Left lung (tissue), 10 donors: Measurements from ENCODE around the gene NPC2. TPM values are rescaled to one million over a fixed set of nuclear protein-coding genes. Genes with fewer than 3 reads are reported as not detected.
A peak's percentile ranks its signal among the peaks of the same experiment; 100 is the strongest.

Experiments used
- ATAC-seq: fragments of 200-7000 bp; cut with Tn5 transposase; one replicate; pipeline ENCODE4 v1.9.1; 2020; ENCODE audit warnings: moderate library complexity
- DNase-seq, 4 donors: peaks; one replicate each; pipeline ENCODE4 v3.0.0-alpha.2; 2013 to 2020
- H3K27ac ChIP-seq, 2 donors: fragments of 200-600 bp; sonication (generic) in 1 of 2; one replicate each; pipeline versions ENCODE4 v1.5.0 to v1.8.0; 2020 to 2021
- H3K27me3 ChIP-seq, 2 donors: fragments of 200-600 bp; sonication (generic) in 1 of 2; one replicate each; pipeline versions ENCODE4 v1.5.0 to v1.8.0; 2020 to 2021
- H3K36me3 ChIP-seq, 2 donors: fragments of 200-600 bp; sonication (generic) in 1 of 2; one replicate each; pipeline versions ENCODE4 v1.5.0 to v1.8.0; 2020 to 2021
- H3K4me1 ChIP-seq, 2 donors: fragments of 200-600 bp; one replicate each; pipeline ENCODE4 v1.8.0; 2021
- H3K4me3 ChIP-seq, 2 donors: fragments of 200-600 bp; sonication (generic) in 1 of 2; one replicate each; pipeline versions ENCODE4 v1.5.0 to v1.8.0; 2020 to 2021; ENCODE audit warnings: mild to moderate bottlenecking in 1 of 2
- H3K9me3 ChIP-seq, 2 donors: fragments of 200-600 bp; sonication (generic) in 1 of 2; one replicate each; pipeline versions ENCODE4 v1.5.0 to v1.8.0; 2020 to 2021
- CTCF ChIP-seq, 2 donors: fragments of 200-600 bp; sonication (generic) in 1 of 2; IDR thresholded peaks; one replicate each; pipeline versions ENCODE4 v1.5.0 to v1.8.0; 2021; ENCODE audit warnings: antibody characterized with exemption in 2 of 2
- intact Hi-C, 2 donors: fragments of 100-400 bp; cut with DNase I; formaldehyde crosslinking; loops; one replicate each; pipeline versions ENCODE4 v1.11.2 to v1.14.2; 2022
- polyA plus RNA-seq, 6 donors: library from polyadenylated mRNA; unstranded; fragments of 120-200 nt; gene quantifications; one replicate each; pipeline ENCODE4 v1.2.1, GENCODE V29; 2013; ENCODE audit not compliant: insufficient read length in 6 of 6
- total RNA-seq, 2 donors: library from RNA; stranded (reverse); fragmentation: NEBNext Ultra II Directional; extraction: Animal tissue kit (Norgen Biotek cat#: 25700); gene quantifications; one replicate each; pipeline ENCODE4 v1.2.1, GENCODE V29; 2021
- donor health status: DM: no; HTN: yes; CAD: no.
- donor health status: DM: no; HTN: no; CAD: no.

NPC2 gene
- total and polyA plus RNA-seq, 8 donors = 776 to 1,413 (median 995) TPM

- H3K27ac ChIP-seq = no peak overlapping the region
- ATAC-seq (no peak), DNase-seq (no peak)
- H3K4me1 ChIP-seq = peaks cover 7 to 33% of the 10 kb centered on the region in 2 donors
- H3K36me3 ChIP-seq = peaks cover 0 to 89% of the 10 kb centered on the region in 2 donors
- no peaks in the 10 kb centered on the region for H3K27me3 ChIP-seq
- H3K4me3 ChIP-seq = no peak overlapping the region
- no peak for TF ChIP-seq CTCF (IDR thresholded peaks at IDR 0.05)
- intact Hi-C loops = no loop called here
- no peaks in the 10 kb centered on the region for H3K9me3 ChIP-seq
These were observed 10.5 kb downstream of the NPC2 start for GRCh38 chr14:74482571-74482970.

GRCh38 chr14:74480046-74480445, 13.1 kb downstream of the NPC2 start:
- intact Hi-C loops = no loop called here
- no peak for TF ChIP-seq CTCF (IDR thresholded peaks at IDR 0.05)
- ATAC-seq (peak; percentile 38), DNase-seq (no peak)
- Histone ChIP-seq H3K9me3 (no peaks in the 10 kb centered on the region), H3K36me3 (peaks cover 0 to 93% of the 10 kb centered on the region in 2 donors), H3K4me3 (no peak overlapping the region), H3K4me1 (peaks cover 0 to 7% of the 10 kb centered on the region in 2 donors), H3K27me3 (no peaks in the 10 kb centered on the region), H3K27ac (no peak overlapping the region)

DNA sequence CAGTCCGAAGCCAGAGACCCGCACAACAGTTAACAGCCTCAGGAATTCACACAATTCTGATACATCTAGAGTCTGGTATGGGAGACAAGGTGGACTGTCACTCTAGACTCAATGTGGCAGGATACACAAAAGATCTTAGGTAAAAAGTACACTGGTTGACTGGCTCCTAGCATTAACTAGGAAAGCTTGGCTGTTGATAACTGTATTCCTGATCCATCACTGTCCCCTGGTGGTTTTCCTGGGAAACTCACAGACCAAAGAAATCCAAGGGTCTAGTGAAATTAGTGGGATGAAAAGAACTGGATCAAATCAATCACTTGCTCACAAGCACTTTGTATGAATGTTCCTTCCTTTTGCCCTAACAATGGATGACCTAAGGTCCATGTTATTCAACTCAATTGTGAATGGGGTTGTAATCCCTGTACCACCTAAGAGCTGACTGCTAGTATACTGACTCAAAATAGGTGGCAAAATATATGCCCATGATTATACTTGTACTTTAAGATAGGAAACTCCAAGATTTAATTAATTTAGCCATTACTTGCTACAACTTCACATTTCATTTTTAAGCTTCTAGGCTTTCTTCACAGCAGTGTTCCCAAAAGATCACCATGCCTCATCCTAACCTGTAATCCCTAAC, 14.0 kb downstream of the NPC2 start:
- peak; percentile 41 for ATAC-seq
- intact Hi-C loops = no loop called here
- no peaks in the 10 kb centered on the region for H3K9me3 ChIP-seq
- H3K27me3 ChIP-seq = no peaks in the 10 kb centered on the region
- no peak overlapping the region for H3K4me3 ChIP-seq
- H3K27ac ChIP-seq = no peak overlapping the region
- peaks cover 0 to 93% of the 10 kb centered on the region in 2 donors for H3K36me3 ChIP-seq
- no peak for DNase-seq
- peak; percentile 26 to 50 for TF ChIP-seq CTCF (IDR thresholded peaks at IDR 0.05)
- peaks cover 0 to 6% of the 10 kb centered on the region in 2 donors for H3K4me1 ChIP-seq

- no peaks in the 10 kb centered on the region for H3K27me3 ChIP-seq
- intact Hi-C loops = no loop called here
- no peaks in the 10 kb centered on the region for H3K9me3 ChIP-seq
- no peak for TF ChIP-seq CTCF (IDR thresholded peaks at IDR 0.05)
- H3K4me3 ChIP-seq = no peak overlapping the region
- DNase-seq (no peak), ATAC-seq (no peak)
- no peaks in the 10 kb centered on the region for H3K4me1 ChIP-seq
- peaks cover 0 to 86% of the 10 kb centered on the region in 2 donors for H3K36me3 ChIP-seq
- H3K27ac ChIP-seq = no peak overlapping the region
These were observed 16.5 kb downstream of the NPC2 start for GRCh38 chr14:74476607-74477006.

DNA sequence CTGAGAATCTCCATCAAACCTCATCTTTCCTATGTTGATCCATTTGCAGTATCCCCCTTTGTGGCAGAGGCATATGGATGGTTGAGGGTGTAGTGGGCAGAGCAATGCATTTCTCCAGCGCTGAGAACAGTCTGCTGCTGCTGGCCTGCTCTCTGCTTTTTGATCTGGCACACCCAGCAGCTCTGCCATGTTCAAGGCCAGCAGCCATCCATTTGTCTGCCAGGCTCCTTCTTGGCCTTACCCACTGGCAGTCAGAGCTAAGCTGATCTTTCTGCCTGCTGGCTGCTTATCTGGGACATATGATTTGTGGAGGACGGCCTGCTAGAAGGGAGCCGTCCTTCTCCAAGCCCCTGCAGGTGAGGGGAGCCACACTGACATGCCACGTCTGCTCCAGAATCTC, 17.0 kb downstream of the NPC2 start:
- no peak for TF ChIP-seq CTCF (IDR thresholded peaks at IDR 0.05)
- intact Hi-C loops = no loop called here
- H3K36me3 ChIP-seq = peaks cover 0 to 85% of the 10 kb centered on the region in 2 donors
- no peak for DNase-seq
- H3K4me1 ChIP-seq = no peaks in the 10 kb centered on the region
- no peak for ATAC-seq
- no peak overlapping the region for H3K4me3 ChIP-seq
- no peaks in the 10 kb centered on the region for H3K27me3 ChIP-seq
- H3K9me3 ChIP-seq = no peaks in the 10 kb centered on the region
- H3K27ac ChIP-seq = no peak overlapping the region
